IMR-90 (cell line): ENCODE results near the gene ZNF831. TPM values are rescaled to one million over a fixed set of nuclear protein-coding genes. Genes with fewer than 3 reads are reported as not detected.

Source experiments
- ATAC-seq: fragments of 200-7000 bp; cut with Tn5 transposase; 2 replicates; pipeline ENCODE4 v1.9.1; 2020; ENCODE audit warnings: low read depth, mild to moderate bottlenecking, moderate library complexity
- BruUV-seq: library from RNA; stranded (reverse); fragments of 400-500 nt; replicated peaks from 2 replicates; lab custom pipeline; 2021; lab: Mats Ljungman, UMichigan
- CTCF ChIA-PET: fragments of 300-600 bp; formaldehyde crosslinking; extraction: SDS; loops from one replicate; lab custom pipeline; 2021; ENCODE audit warnings: antibody characterized with exemption; lab: Yijun Ruan, JAX
- POLR2A ChIA-PET: fragments of 300-600 bp; sonication (Branson Sonifier 250); formaldehyde crosslinking; loops from one replicate; lab custom pipeline; 2022; ENCODE audit warnings: antibody characterized with exemption; ENCODE audit not compliant: unreplicated experiment; lab: Charles Lee
- DNase-seq: peaks from one replicate; pipeline ENCODE4 v3.0.0; 2013
- H2AFZ ChIP-seq: replicated peaks from 2 replicates; pipeline ENCODE3; 2013; ENCODE audit warnings: low read length, mild to moderate bottlenecking; ENCODE audit not compliant: poor library complexity
- H2AK5ac ChIP-seq: 2 replicates; pipeline ENCODE4 v1.6.1; 2013; ENCODE audit warnings: low read depth, low read length, inconsistent platforms
- H2AK9ac ChIP-seq: replicated peaks from 2 replicates; pipeline ENCODE3; 2013; ENCODE audit warnings: mild to moderate bottlenecking, low read depth, low read length, moderate library complexity; ENCODE audit not compliant: poor library complexity
- H2BK120ac ChIP-seq: 2 replicates; pipeline ENCODE4 v1.6.1; 2013; ENCODE audit warnings: low read depth, low read length, inconsistent platforms
- H2BK15ac ChIP-seq: 3 replicates; pipeline ENCODE4 v1.6.1; 2013; ENCODE audit warnings: low read depth, low read length, inconsistent platforms
- H2BK20ac ChIP-seq: 2 replicates; pipeline ENCODE4 v1.6.1; 2013; ENCODE audit warnings: low read depth, mild to moderate bottlenecking, inconsistent platforms, low read length, moderate library complexity
- H2BK5ac ChIP-seq: 2 replicates; pipeline ENCODE4 v1.6.1; 2013; ENCODE audit warnings: mild to moderate bottlenecking, low read depth, low read length, inconsistent platforms; ENCODE audit not compliant: poor library complexity, severe bottlenecking
- H3K14ac ChIP-seq: replicated peaks from 2 replicates; pipeline ENCODE4 v1.6.1; 2013; ENCODE audit warnings: low read depth, low read length, inconsistent platforms
- H3K18ac ChIP-seq: 2 replicates; pipeline ENCODE4 v1.6.1; 2013; ENCODE audit warnings: low read depth, low read length, control low read depth
- H3K23ac ChIP-seq: 2 replicates; pipeline ENCODE4 v1.6.1; 2013; ENCODE audit warnings: low read depth, low read length, inconsistent platforms
- H3K27ac ChIP-seq: 2 replicates; pipeline ENCODE4 v1.5.1; 2013; ENCODE audit warnings: mild to moderate bottlenecking, control low read depth, low read length; ENCODE audit not compliant: insufficient read depth
- H3K27me3 ChIP-seq: 2 replicates; pipeline ENCODE4 v1.6.1; 2013; ENCODE audit warnings: low read length; ENCODE audit not compliant: control insufficient read depth, insufficient read depth
- H3K36me3 ChIP-seq: 2 replicates; pipeline ENCODE4 v1.6.1; 2013; ENCODE audit warnings: low read length, mixed read lengths; ENCODE audit not compliant: control insufficient read depth, insufficient read depth
- H3K4ac ChIP-seq: 2 replicates; pipeline ENCODE4 v1.6.1; 2013; ENCODE audit warnings: low read depth, low read length, inconsistent platforms
- H3K4me1 ChIP-seq: 2 replicates; pipeline ENCODE4 v1.6.1; 2013; ENCODE audit warnings: low read length, mixed read lengths; ENCODE audit not compliant: control insufficient read depth, insufficient read depth
- H3K4me2 ChIP-seq: 2 replicates; pipeline ENCODE4 v1.6.1; 2013; ENCODE audit warnings: low read depth, mild to moderate bottlenecking, control low read depth, low read length, moderate library complexity
- H3K4me3 ChIP-seq: 2 replicates; pipeline ENCODE4 v1.5.1; 2013; ENCODE audit warnings: low read depth, mild to moderate bottlenecking, control low read depth, low read length, moderate library complexity; ENCODE audit not compliant: insufficient read depth
- H3K56ac ChIP-seq: 2 replicates; pipeline ENCODE4 v1.6.1; 2013; ENCODE audit warnings: low read length, inconsistent platforms; ENCODE audit not compliant: insufficient read depth; ENCODE audit errors: extremely low read depth
- H3K79me1 ChIP-seq, 2 experiments: 2 replicates each; pipeline ENCODE4 v1.6.1; 2013; ENCODE audit warnings: low read length in 2 of 2, inconsistent platforms in 1 of 2, low read depth in 1 of 2
- H3K9ac ChIP-seq: 2 replicates; pipeline ENCODE4 v1.6.1; 2013; ENCODE audit warnings: low read depth, low read length, control low read depth
- H3K9me1 ChIP-seq: 2 replicates; pipeline ENCODE4 v1.6.1; 2013; ENCODE audit warnings: low read length, inconsistent platforms; ENCODE audit not compliant: insufficient read depth
- H3K9me3 ChIP-seq: 2 replicates; pipeline ENCODE4 v1.6.1; 2013; ENCODE audit warnings: low read length; ENCODE audit not compliant: control insufficient read depth, insufficient read depth
- H4K20me1 ChIP-seq: 2 replicates; pipeline ENCODE4 v1.6.1; 2013; ENCODE audit warnings: low read length, inconsistent platforms; ENCODE audit not compliant: insufficient read depth
- H4K5ac ChIP-seq: 2 replicates; pipeline ENCODE4 v1.6.1; 2013; ENCODE audit warnings: mild to moderate bottlenecking, low read depth, low read length, control low read depth
- H4K8ac ChIP-seq, 2 experiments: 2 replicates each; pipeline ENCODE4 v1.6.1; 2013; ENCODE audit warnings: low read depth in 2 of 2, low read length in 2 of 2, control low read depth in 1 of 2, inconsistent platforms in 1 of 2
- H4K91ac ChIP-seq: 2 replicates; pipeline ENCODE4 v1.6.1; 2013; ENCODE audit warnings: low read depth, low read length, inconsistent platforms; ENCODE audit not compliant: insufficient read depth
- BHLHE40 ChIP-seq: fragments of 150-350 bp; IDR thresholded peaks from 2 replicates; pipeline ENCODE4 v1.6.1; 2016; ENCODE audit warnings: mild to moderate bottlenecking, low read depth, low read length
- CHD1 ChIP-seq: IDR thresholded peaks from 2 replicates; pipeline ENCODE4 v1.6.1; 2012; ENCODE audit warnings: low read depth, low read length, improper control_type of control experiment
- CTCF ChIP-seq: conservative IDR thresholded peaks from 2 replicates; pipeline ENCODE4 v1.5.1; 2012; ENCODE audit warnings: mild to moderate bottlenecking, low read depth, low read length, improper control_type of control experiment
- MAFK ChIP-seq: IDR thresholded peaks from 2 replicates; pipeline ENCODE4 v1.6.1; 2012; ENCODE audit warnings: low read depth, low read length, improper control_type of control experiment
- MXI1 ChIP-seq: IDR thresholded peaks from 2 replicates; pipeline ENCODE4 v1.6.1; 2012; ENCODE audit warnings: low read depth, mild to moderate bottlenecking, low read length, moderate library complexity, borderline replicate concordance
- NFE2L2 ChIP-seq: fragments of 150-350 bp; IDR thresholded peaks from 2 replicates; pipeline ENCODE4 v1.6.1; 2016; ENCODE audit warnings: low read depth, mild to moderate bottlenecking, low read length
- RCOR1 ChIP-seq: IDR thresholded peaks from 2 replicates; pipeline ENCODE4 v1.6.1; 2012; ENCODE audit warnings: mild to moderate bottlenecking, low read length, improper control_type of control experiment; ENCODE audit not compliant: insufficient replicate concordance
- RFX5 ChIP-seq: IDR thresholded peaks from 2 replicates; pipeline ENCODE4 v1.8.0; 2012; ENCODE audit warnings: low read depth, mild to moderate bottlenecking, low read length, moderate library complexity
- WGBS, 2 experiments: methylation state at CpG; one replicate each; pipeline versions ENCODE4 v1.1.5 to v1.1.7; 2013; ENCODE audit warnings: missing lambda C conversion rate in 2 of 2; ENCODE audit not compliant: insufficient read length in 1 of 2; ENCODE audit errors: extremely low coverage in 2 of 2; 5-methylcytosine and 5-hydroxymethylcytosine counted together
- dilution Hi-C: fragments of 300-500 bp; cut with HindIII; formaldehyde crosslinking; loops from one replicate; pipeline ENCODE4 v1.14.3; 2018; ENCODE audit warnings: low sequenced_read_pairs; ENCODE audit not compliant: unreplicated experiment
- in situ Hi-C: fragments of 300-500 bp; cut with MboI; formaldehyde crosslinking; loops from 3 replicates; pipeline ENCODE4 v1.14.3; 2019; ENCODE audit warnings: low sequenced_read_pairs, inconsistent platforms, mixed read lengths
- intact Hi-C: fragments of 100-400 bp; cut with micrococcal nuclease; formaldehyde crosslinking; loops from 2 replicates; pipeline ENCODE4 v1.10.0; 2022
- polyA plus RNA-seq, 3 experiments: library from polyadenylated mRNA; depleted of rRNA; stranded (reverse); fragments of >200 nt; gene quantifications; 2 replicates each; pipeline ENCODE4 v1.2.3, GENCODE V29; 2012; ENCODE audit warnings: low replicate concordance in 1 of 3
- total RNA-seq: library from RNA; depleted of rRNA; stranded (reverse); fragments of >200 nt; gene quantifications from 2 replicates; pipeline ENCODE4 v1.2.3, GENCODE V29; 2012

The ZNF831 gene
- total and polyA plus RNA-seq, 2 of the 4 experiments (the other 2 are of a cell fraction) = not detected

- POLR2A ChIA-PET = no interaction called here
- no peak for DNase-seq
- BruUV-seq = no TSS peak
Measured at GRCh38 chr20:59151391-59151790, 12.2 kb upstream of the ZNF831 start.

More at GRCh38 chr20:59151391-59151790, 12.2 kb upstream of the ZNF831 start:
- Histone ChIP-seq H2BK20ac (no peak overlapping the region), H3K9ac (no peak overlapping the region), H2BK15ac (no peak overlapping the region), H3K9me1 (no peaks in the 10 kb centered on the region), H3K27me3 (no peaks in the 10 kb centered on the region), H2AFZ (no peak overlapping the region), H3K4me3 (no peak overlapping the region), H3K18ac (no peak overlapping the region), H3K23ac (no peak overlapping the region), H3K27ac (no peak overlapping the region), H2BK120ac (no peak overlapping the region), H3K14ac (no peak overlapping the region), H3K4me1 (no peaks in the 10 kb centered on the region), H3K4ac (no peak overlapping the region), H4K8ac (no peak overlapping the region), H3K56ac (no peak overlapping the region), H3K9me3 (no peaks in the 10 kb centered on the region; the same call in 1 of the 2 replicates), H2BK5ac (no peak overlapping the region), H2AK5ac (no peak overlapping the region), H4K5ac (no peak overlapping the region), H3K79me1 (no peaks in the 10 kb centered on the region), H3K36me3 (no peaks in the 10 kb centered on the region), H4K91ac (no peak overlapping the region), H2AK9ac (no peak overlapping the region), H3K4me2 (no peak overlapping the region), H4K20me1 (no peaks in the 10 kb centered on the region)
- dilution Hi-C loops = no loop called here
- ATAC-seq = no peak
- WGBS, 2 experiments = 55% methylated on average over 5 of the region's 9 CpGs; no CpG with 5 or more reads in 1 of the 2 experiments
- TF ChIP-seq CHD1 (no peak), RCOR1 (no peak), MXI1 (no peak), BHLHE40 (no peak), RFX5 (no peak), CTCF (no peak), NFE2L2 (no peak), MAFK (no peak)
- CTCF ChIA-PET = no interaction called here
- intact Hi-C loops = no loop called here
- in situ Hi-C loops = no loop called here
